Measurements from ENCODE around the gene TMEM247.

DNA sequence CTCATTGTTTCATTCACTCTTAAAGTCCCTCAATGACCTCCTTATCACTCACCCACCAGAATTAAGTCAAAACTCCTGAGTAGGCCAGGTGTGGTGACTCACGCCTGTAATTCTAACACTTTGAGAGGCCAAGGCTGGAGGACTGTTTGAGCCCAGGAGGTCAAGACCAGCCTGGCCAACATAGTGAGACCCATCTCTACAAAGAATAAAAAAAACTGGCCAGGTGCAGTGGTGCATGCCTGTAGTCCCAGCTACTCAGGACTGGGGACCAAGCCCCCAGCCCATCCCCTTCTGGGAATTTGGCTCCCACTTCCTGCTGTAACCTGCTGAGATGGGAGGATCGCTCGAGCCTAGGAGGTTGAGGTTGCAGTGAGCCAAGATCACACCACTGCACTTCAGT is 28.9 kb downstream of the TMEM247 start:
- TF ChIP-seq, protein P1, sequence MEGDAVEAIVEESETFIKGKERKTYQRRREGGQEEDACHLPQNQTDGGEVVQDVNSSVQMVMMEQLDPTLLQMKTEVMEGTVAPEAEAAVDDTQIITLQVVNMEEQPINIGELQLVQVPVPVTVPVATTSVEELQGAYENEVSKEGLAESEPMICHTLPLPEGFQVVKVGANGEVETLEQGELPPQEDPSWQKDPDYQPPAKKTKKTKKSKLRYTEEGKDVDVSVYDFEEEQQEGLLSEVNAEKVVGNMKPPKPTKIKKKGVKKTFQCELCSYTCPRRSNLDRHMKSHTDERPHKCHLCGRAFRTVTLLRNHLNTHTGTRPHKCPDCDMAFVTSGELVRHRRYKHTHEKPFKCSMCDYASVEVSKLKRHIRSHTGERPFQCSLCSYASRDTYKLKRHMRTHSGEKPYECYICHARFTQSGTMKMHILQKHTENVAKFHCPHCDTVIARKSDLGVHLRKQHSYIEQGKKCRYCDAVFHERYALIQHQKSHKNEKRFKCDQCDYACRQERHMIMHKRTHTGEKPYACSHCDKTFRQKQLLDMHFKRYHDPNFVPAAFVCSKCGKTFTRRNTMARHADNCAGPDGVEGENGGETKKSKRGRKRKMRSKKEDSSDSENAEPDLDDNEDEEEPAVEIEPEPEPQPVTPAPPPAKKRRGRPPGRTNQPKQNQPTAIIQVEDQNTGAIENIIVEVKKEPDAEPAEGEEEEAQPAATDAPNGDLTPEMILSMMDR (IDR thresholded peaks at IDR 0.05; ENCODE audit: control extremely low read depth in 1 of 3, insufficient read depth in 1 of 3, low read depth in 1 of 3, low read length in 3 of 3) = no peak
- TF ChIP-seq POLR2AphosphoS5 (IDR thresholded peaks at IDR 0.05; ENCODE audit: low read depth, low read length) (no peak), SP2 (IDR thresholded peaks at IDR 0.05; ENCODE audit: low read length) (no peak), GABPA (IDR thresholded peaks at IDR 0.05; ENCODE audit: borderline replicate concordance, insufficient read depth, low read length) (no peak), NRF1 (IDR thresholded peaks at IDR 0.05; ENCODE audit: low read depth, low read length) (no peak), JUND (IDR thresholded peaks at IDR 0.05; ENCODE audit: low read length) (no peak), RXRA (IDR thresholded peaks at IDR 0.05; ENCODE audit: insufficient read depth, low read depth, low read length) (no peak), FOSL1 (IDR thresholded peaks at IDR 0.05; ENCODE audit: insufficient read depth, low read depth, low read length) (no peak)

All from H1 (cell line).